Stimulated activated CD4-positive, alpha-beta T cell treated with anti-CD3 and anti-CD28 coated beads, Interleukin-1b, Interleukin-23, amount 100 ng/mL, for 1 hour (primary cell): ENCODE data around the gene GKAP1.
"Not testable (repeated sequence)": the region's sequence is repeated elsewhere in the genome, so short reads cannot be mapped to it uniquely, and the experiment has no call there.

Experiments
- DNase-seq, 2 donors: peaks; one replicate each; pipeline ENCODE4 v3.0.0-alpha.2; 2020; ENCODE audit warnings: low read depth in 2 of 2

The GKAP1 gene

GRCh38 chr9:83817356-83818278 lies at the start of gene GKAP1:
Gene GKAP1, minus strand, starts transcription at chr9:83817769. Its CDS starts 11,252 bp downstream, at chr9:83806517.
- peak; percentile 29 to 62 for DNase-seq

DNA sequence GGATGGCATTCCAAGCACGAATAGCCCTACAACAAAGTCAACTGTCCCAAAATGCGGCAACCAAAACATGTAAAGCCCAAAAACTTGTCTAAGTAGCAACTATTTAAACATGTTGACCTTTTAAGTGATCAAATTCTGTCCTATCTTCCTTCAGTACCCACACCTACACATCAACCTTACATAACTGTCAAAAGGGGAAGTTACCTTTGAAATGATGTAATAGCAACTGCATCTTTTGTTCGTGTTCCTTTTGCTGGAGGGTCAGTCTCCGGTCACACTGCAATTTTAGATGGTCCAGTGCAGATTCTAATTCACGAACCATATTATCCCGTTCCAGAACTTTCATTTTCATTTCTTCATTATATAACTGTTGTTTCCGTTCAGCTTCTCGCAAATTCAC lies 32.3 kb upstream of the GKAP1 start:
- not testable (repeated sequence) for DNase-seq

DNA sequence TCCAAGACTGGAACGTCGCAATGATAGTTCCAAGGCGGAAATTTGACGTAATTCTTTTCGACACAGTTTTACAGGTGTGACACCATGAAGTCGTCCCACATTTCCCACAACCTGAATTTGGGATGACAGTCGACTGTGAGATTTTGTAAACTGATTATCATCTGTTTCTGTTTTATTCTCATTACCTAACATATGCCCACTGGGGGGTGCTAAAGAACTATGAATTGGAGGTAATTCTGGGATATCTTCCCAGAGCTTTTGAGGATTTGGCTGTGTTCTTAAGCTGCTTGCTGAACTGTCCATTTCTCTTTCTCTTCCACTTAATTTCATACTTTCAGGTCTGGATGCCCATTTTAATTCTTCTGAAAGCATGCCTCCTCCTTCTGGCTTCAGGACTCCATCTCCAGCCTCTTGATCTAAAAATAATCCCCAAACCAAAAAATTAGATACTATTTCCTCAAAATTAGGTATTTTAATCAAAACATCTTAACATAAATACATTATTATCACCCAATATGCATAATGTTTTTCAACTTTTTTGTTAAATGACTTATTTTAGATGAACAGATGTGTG lies 19.6 kb upstream of the GKAP1 start:
- DNase-seq = not testable (repeated sequence)

- not testable (repeated sequence) for DNase-seq
Observed at GRCh38 chr9:83830426-83831071, 13.0 kb upstream of the GKAP1 start.

DNA sequence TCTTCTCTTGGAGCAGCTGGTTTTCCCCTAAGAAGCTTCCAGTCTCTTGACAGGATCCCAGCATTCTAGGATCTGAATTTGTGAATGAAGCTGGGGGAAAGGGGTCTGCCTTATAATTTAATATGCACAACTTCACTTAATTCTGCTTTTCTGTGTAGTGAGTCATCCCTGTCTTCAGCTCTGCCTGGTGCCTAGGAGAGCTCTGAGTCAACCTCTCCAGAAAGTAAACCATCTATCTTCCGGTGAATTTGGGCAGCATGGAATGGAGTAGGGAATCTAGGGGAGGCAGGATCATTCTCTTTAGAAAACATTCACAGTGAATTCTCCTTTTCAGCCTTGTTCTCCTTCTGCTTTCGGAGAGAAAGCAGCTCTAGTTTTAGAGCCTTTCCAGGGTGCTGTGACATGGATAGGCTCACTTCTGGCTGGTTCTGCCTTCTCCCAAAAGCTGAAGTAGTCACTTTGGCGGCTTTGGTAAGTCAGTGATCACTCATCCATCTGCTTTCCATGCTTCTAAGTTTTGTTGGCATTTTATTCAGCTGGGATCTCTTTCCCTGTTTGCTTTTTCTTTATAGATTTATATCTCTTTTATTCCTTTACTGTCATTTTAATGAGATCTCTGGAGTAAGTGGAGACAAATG lies 7.5 kb upstream of the GKAP1 start:
- not testable (repeated sequence) for DNase-seq

DNA sequence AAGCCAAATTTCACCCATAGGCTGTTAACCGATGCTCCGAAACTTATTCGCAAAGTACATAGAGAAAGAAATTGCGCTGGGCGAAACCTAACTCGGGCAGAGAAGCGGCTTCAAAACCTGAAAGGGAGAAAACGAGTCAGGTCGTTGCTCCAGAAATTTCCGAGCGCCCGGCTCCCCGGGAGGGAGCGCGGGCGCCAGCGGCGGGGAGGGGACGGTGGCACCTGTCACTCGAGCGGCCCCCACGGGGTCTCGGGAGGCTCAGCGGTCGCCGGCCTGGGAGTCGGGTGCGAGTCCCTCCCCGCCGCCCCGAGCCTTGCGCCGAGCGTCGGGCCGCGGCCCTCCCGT lies 586 bp downstream of the GKAP1 start:
- peak in 1 of 2 donors; percentile 1 for DNase-seq

DNA sequence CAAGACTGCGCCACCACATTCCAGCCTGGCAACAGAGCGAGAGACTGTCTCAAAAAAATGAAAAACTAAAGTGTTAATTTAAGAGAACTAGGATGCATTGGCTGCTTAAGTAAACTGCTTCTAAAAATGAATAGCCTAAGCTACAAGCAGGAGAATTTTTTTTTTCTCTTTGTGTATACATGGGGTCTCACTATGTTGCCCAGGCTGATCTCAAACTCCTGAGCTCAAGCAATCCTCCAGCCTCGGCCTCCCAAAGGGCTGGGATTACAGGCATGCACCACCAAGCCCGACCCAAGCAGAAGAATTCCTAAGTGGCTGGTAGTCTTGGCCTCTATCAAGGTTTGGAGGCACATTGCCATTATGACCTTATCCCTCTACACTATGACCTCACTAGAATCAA lies 2.4 kb downstream of the GKAP1 start:
- DNase-seq = not testable (repeated sequence)

- DNase-seq = not testable (repeated sequence)
Observed at GRCh38 chr9:83809213-83809612, 8.4 kb downstream of the GKAP1 start.

- not testable (repeated sequence) for DNase-seq
Observed at GRCh38 chr9:83804454-83804853, 13.1 kb downstream of the GKAP1 start.

- DNase-seq = not testable (repeated sequence)
Observed at GRCh38 chr9:83803941-83804340, 13.6 kb downstream of the GKAP1 start.

- DNase-seq = no peak
Observed at GRCh38 chr9:83800236-83801033, 17.1 kb downstream of the GKAP1 start.

DNA sequence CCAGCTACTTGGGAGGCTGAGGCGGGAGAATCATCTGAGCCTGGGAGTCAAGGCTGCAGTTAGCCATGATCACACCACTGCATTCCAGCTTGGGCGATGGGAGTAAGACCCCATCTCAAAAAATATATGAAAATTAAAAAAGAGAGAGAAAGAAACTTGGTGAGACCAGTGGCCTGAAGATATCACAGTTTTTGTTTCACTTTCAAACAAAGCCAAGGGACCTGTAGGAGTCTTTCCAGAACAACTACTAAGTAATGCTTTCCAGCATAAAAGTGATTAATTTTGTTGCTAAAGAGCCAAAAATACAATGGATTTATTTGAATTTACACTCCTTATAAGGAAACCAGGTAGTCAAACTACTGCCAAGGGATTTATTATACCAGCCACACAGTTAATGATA lies 23.5 kb downstream of the GKAP1 start:
- no peak for DNase-seq

GRCh38 chr9:83792746-83793145 lies 24.8 kb downstream of the GKAP1 start:
- no peak for DNase-seq

DNA sequence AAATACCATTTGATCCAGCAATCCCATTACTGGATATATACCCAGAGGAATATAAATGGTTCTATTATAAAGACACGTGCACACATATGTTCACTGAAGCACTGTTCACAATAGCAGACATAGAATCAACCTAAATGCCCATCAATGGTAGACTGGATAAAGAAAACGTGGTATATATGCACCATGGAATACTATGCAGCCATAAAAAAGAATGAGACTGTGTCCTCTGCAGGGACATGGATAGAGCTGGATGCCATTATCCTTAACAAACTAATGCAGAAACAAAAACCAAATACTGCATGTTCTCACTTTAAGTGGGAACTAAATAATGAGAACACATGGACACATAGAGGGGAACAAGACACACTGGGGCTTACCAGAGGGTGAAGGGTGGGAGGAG lies 39.4 kb downstream of the GKAP1 start:
- DNase-seq = no peak

GRCh38 chr9:83775932-83776331 lies 41.6 kb downstream of the GKAP1 start:
- no peak for DNase-seq

DNA sequence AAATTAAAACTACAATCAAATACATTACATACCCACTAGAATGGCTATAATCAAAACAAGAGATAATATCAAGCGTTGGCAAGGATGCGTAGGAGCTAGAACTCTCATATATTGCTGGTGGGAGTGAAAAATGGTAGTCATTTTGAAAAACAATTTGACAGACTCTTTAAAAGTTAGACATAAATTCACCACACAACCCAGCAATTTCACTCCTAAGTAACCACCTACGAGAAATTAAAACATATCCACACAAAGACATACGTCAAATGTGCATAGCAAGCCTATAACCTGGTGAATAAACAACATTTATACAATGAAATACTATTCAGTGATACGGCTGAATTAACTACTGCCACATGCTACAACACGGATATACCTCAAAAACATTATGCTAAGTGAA lies 44.7 kb downstream of the GKAP1 start:
- DNase-seq = no peak

GRCh38 chr9:83765376-83765775 lies 52.2 kb downstream of the GKAP1 start:
- no peak for DNase-seq

- no peak for DNase-seq
Observed at GRCh38 chr9:83754383-83754977, 63.1 kb downstream of the GKAP1 start.

DNA sequence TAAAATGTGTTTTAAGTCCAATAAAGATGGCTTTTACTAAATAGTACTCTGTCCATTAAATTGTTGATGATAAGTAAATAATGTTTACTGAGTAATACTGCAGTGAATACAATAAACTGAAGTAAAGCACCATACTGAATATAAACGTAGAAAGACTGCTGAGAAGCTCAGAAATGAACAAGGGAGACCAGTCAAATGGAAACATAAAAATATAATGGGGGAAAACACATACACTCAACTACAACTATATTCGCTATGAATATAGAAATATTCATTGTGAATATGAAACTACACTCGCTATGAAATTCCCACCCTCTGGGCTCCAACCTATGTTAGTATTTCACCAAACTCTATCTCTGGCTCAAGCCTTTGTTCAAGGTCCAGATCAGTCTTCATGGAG lies 67.9 kb downstream of the GKAP1 start:
- no peak for DNase-seq

- no peak for DNase-seq
Observed at GRCh38 chr9:83744206-83744605, 73.4 kb downstream of the GKAP1 start.

DNA sequence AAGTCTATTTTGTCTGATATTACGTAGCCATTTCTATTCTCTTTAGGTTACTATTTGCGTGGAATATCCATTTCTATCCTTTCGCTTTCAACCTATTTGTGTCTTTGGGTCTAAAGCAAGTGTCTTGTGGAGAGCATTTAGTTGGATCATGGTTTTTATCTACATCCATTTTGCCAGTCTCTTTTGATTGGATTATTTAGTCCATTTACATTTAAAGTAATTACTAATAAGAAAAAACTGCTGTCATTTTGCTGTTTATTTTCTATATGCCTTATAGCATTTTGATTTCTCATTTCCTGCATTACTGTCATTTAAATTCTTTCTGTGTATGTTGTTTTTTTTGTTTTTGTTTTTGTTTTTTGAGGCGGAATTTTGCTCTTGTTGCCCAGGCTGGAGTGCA lies 83.8 kb downstream of the GKAP1 start:
- DNase-seq = no peak
